HG02981 (cell line): ENCODE results near the gene WBP2.
"Not testable (repeated sequence)": the region's sequence is repeated elsewhere in the genome, so short reads cannot be mapped to it uniquely, and the experiment has no call there.

Experiments used
- ATAC-seq: cut with Tn5 transposase; IDR thresholded peaks from one replicate; pipeline ENCODE4 v1.9.1; 2021; ENCODE audit warnings: mild to moderate bottlenecking, moderate library complexity; ENCODE audit not compliant: unreplicated experiment

Gene WBP2

GRCh38 chr17:75889454-75889853 lies 34.3 kb upstream of the WBP2 start:
- ATAC-seq = no peak

GRCh38 chr17:75888484-75888883 lies 33.3 kb upstream of the WBP2 start:
- no peak for ATAC-seq

- ATAC-seq = not testable (repeated sequence)
Measured at GRCh38 chr17:75885860-75886259, 30.7 kb upstream of the WBP2 start.

GRCh38 chr17:75885431-75885830 lies 30.3 kb upstream of the WBP2 start:
- ATAC-seq = no peak

GRCh38 chr17:75881678-75882454 lies 26.7 kb upstream of the WBP2 start:
- no peak for ATAC-seq

- ATAC-seq = no peak
Measured at GRCh38 chr17:75880266-75880665, 25.1 kb upstream of the WBP2 start.

- no peak for ATAC-seq
Measured at GRCh38 chr17:75878174-75878998, 23.3 kb upstream of the WBP2 start, which contains the start of gene TRIM47. TRIM47 (minus strand) TSS chr17:75878581; CDS start chr17:75878548, 33 bp downstream.

GRCh38 chr17:75877752-75878173 lies 22.6 kb upstream of the WBP2 start:
- ATAC-seq = peak; percentile 46

- ATAC-seq = no peak
Measured at GRCh38 chr17:75876938-75877751, 22.0 kb upstream of the WBP2 start.

- no peak for ATAC-seq
Measured at GRCh38 chr17:75876190-75876937, 21.2 kb upstream of the WBP2 start.

GRCh38 chr17:75875940-75876189 lies 20.7 kb upstream of the WBP2 start:
- ATAC-seq = no peak

- no peak for ATAC-seq
Measured at GRCh38 chr17:75875182-75875939, 20.2 kb upstream of the WBP2 start.

- no peak for ATAC-seq
Measured at GRCh38 chr17:75874323-75875181, 19.4 kb upstream of the WBP2 start.

- no peak for ATAC-seq
Measured at GRCh38 chr17:75873587-75874322, 18.6 kb upstream of the WBP2 start.

GRCh38 chr17:75872434-75873351 lies 17.6 kb upstream of the WBP2 start:
- ATAC-seq = no peak

GRCh38 chr17:75870228-75870627 lies 15.1 kb upstream of the WBP2 start:
- not testable (repeated sequence) for ATAC-seq
